ENCODE measurements around the gene SDS.

Gene SDS

GRCh38 chr12:113345318-113345717 lies 58.4 kb downstream of the SDS start:
- DNase-seq: no peak
